ENCODE results near the gene ITPRIPL2. TPM values are rescaled to one million over a fixed set of nuclear protein-coding genes. Genes with fewer than 3 reads are reported as not detected.

ITPRIPL2 gene
- total RNA-seq, 1 donor from 2014 or later: 15.3 TPM

GRCh38 chr16:19090916-19091315 is 22.8 kb upstream of the ITPRIPL2 start:
- no peak for ATAC-seq
- no peak for DNase-seq (ENCODE audit: missing footprints)
- intact Hi-C loops (cut with DNase I): no loop called here

GRCh38 chr16:19092653-19093410 is 20.9 kb upstream of the ITPRIPL2 start:
- DNase-seq (ENCODE audit: missing footprints) (no peak), ATAC-seq (no peak)
- intact Hi-C loops (cut with DNase I): no loop called here

- ATAC-seq: no peak
- DNase-seq (ENCODE audit: missing footprints): no peak
Observed at GRCh38 chr16:19093631-19094541, 19.9 kb upstream of the ITPRIPL2 start.

GRCh38 chr16:19094542-19095365 is 19.0 kb upstream of the ITPRIPL2 start:
- no peak for DNase-seq (ENCODE audit: missing footprints)
- intact Hi-C loops (cut with DNase I): no loop called here
- no peak for ATAC-seq

More at GRCh38 chr16:19093631-19094541, 19.9 kb upstream of the ITPRIPL2 start:
- intact Hi-C loops (cut with DNase I): no loop called here

GRCh38 chr16:19095654-19096053 is 18.1 kb upstream of the ITPRIPL2 start:
- intact Hi-C loops (cut with DNase I): no loop called here

GRCh38 chr16:19098173-19098572 is 15.6 kb upstream of the ITPRIPL2 start:
- intact Hi-C loops (cut with DNase I): no loop called here
- ATAC-seq (no peak), DNase-seq (ENCODE audit: missing footprints) (no peak)

More at GRCh38 chr16:19095654-19096053, 18.1 kb upstream of the ITPRIPL2 start:
- ATAC-seq: no peak
- no peak for DNase-seq (ENCODE audit: missing footprints)

GRCh38 chr16:19102187-19102872 is 11.4 kb upstream of the ITPRIPL2 start:
- intact Hi-C loops (cut with DNase I): no loop called here
- DNase-seq (ENCODE audit: missing footprints) (no peak), ATAC-seq (no peak)

- DNase-seq (ENCODE audit: missing footprints) (no peak), ATAC-seq (no peak)
- intact Hi-C loops (cut with DNase I): no loop called here
Observed at GRCh38 chr16:19104607-19105006, 9.2 kb upstream of the ITPRIPL2 start.

GRCh38 chr16:19105131-19105530 is 8.6 kb upstream of the ITPRIPL2 start:
- intact Hi-C loops (cut with DNase I): no loop called here
- DNase-seq (ENCODE audit: missing footprints) (no peak), ATAC-seq (no peak)

- ATAC-seq: no peak
- no peak for DNase-seq (ENCODE audit: missing footprints)
- intact Hi-C loops (cut with DNase I): no loop called here
Observed at GRCh38 chr16:19105891-19106624, 7.7 kb upstream of the ITPRIPL2 start.

- intact Hi-C loops (cut with DNase I): no loop called here
- ATAC-seq: no peak
- DNase-seq (ENCODE audit: missing footprints): no peak
Observed at GRCh38 chr16:19106625-19107020, 7.1 kb upstream of the ITPRIPL2 start.

- DNase-seq (ENCODE audit: missing footprints): no peak
- ATAC-seq: no peak
- intact Hi-C loops (cut with DNase I): no loop called here
Observed at GRCh38 chr16:19108409-19109287, 5.1 kb upstream of the ITPRIPL2 start.

GRCh38 chr16:19109288-19109664 is 4.5 kb upstream of the ITPRIPL2 start:
- ATAC-seq (no peak), DNase-seq (ENCODE audit: missing footprints) (no peak)
- intact Hi-C loops (cut with DNase I): no loop called here

GRCh38 chr16:19110537-19111360 is 3.0 kb upstream of the ITPRIPL2 start:
- no peak for DNase-seq (ENCODE audit: missing footprints)
- intact Hi-C loops (cut with DNase I): no loop called here
- ATAC-seq: no peak

- DNase-seq (ENCODE audit: missing footprints): no peak
- intact Hi-C loops (cut with DNase I): no loop called here
- no peak for ATAC-seq
Observed at GRCh38 chr16:19112099-19112407, 1.7 kb upstream of the ITPRIPL2 start.

All from Right ventricle myocardium inferior (tissue), 1 donor.